CD4-positive, alpha-beta T cell treated with Interleukin-12 subunit alpha and Interleukin-12 subunit beta, for 1 hour (primary cell): ENCODE results near the gene IQSEC1.
"Not testable (repeated sequence)": the region's sequence is repeated elsewhere in the genome, so short reads cannot be mapped to it uniquely, and the experiment has no call there.

Experiments
- DNase-seq: peaks from one replicate; pipeline ENCODE4 v3.0.0-alpha.2; 2020

The IQSEC1 gene

GRCh38 chr3:12859840-12860239 lies 213.4 kb downstream of the IQSEC1 start:
- no peak for DNase-seq

DNA sequence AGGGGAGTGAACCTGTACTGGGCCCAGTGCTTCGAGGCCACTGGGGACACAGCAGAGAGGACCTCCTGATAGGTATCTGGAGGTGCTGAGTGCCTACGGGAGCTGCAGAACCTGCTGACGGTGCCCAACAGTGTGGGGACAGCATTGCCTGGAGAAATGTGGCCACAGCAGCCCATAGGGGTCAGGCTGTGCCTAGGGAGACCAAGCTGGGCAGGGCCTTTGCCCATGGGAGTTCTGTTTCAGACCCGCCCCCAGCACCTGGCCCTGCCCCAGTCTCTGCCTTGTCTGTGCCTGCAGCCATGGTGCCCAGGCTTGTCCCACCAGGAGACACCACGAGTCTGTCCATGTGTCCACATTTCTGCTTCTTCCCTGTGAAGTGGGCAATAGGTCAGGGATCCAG lies 216.6 kb downstream of the IQSEC1 start:
- DNase-seq = no peak

DNA sequence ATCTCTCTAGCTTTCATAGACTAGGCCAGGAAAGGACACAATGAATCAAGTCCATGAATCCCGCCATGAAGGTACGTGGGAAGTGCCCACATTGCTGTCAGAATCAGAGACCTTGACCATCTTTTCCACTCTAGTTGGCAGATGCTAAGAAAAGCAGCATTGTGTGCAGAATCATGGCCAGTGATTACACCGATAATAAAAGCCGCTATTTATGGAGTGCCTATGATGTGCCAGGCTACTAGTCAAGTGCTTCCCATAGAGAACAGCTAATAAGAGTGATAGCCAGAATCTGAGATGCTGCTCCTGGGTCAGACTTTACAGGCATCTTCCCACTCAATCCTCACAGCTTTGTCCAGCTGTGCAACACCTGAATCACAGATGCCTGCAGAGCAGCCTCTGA lies 218.7 kb downstream of the IQSEC1 start:
- DNase-seq = no peak

DNA sequence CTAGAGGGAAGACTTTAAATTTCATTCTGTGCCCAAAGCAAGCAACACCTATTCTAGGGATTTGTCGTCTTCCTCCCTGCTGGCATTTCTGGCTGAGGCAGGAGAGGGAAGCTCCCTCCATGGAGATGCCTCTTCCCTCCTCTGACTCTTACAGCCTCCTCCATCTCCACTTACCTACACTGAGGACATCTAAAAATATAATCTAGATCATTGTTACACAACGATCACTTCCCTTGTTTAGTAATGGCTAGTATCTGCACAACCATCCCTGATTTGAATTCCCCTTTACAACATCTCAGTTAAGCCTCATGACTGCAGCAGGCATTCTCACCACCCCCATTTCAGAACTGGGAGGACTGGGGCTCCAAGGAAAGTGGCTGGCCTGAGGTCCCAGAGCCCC lies 219.4 kb downstream of the IQSEC1 start:
- DNase-seq = not testable (repeated sequence)

- no peak for DNase-seq
Observed at GRCh38 chr3:12852201-12852600, 221.0 kb downstream of the IQSEC1 start.
